Naive thymus-derived CD8-positive, alpha-beta T cell (primary cell): Measurements from ENCODE around the gene SNX24. TPM values are rescaled to one million over a fixed set of nuclear protein-coding genes. Genes with fewer than 3 reads are reported as not detected.
A peak's percentile ranks its signal among the peaks of the same experiment; 100 is the strongest.
"Not testable (repeated sequence)": the region's sequence is repeated elsewhere in the genome, so short reads cannot be mapped to it uniquely, and the experiment has no call there.

Experiments used
- ATAC-seq, 2 donors: fragments of 150-1000 bp; cut with Tn5 transposase in 1 of 2; sonication (Bioruptor Pico), chemical (Tn5 transposase) in 1 of 2; 1 replicate in 1 of 2; 2 replicates in 1 of 2; pipeline ENCODE4 v1.10.0; 2021; ENCODE audit warnings: mild to moderate bottlenecking in 2 of 2, moderate library complexity in 2 of 2
- POLR2A ChIA-PET: fragments of 350-600 bp; sonication (Branson Sonifier 250); formaldehyde crosslinking; loops from one replicate; lab custom pipeline; 2021; ENCODE audit warnings: antibody characterized with exemption; lab: Charles Lee
- DNase-seq, 10 donors: peaks; one replicate each; pipeline versions ENCODE4 v3.0.0 to v3.0.0-alpha.2; 2020 to 2022
- H3K27ac Mint-ChIP-seq, 10 donors: one replicate each; pipeline ENCODE4 v1.8.0; 2020 to 2022; ENCODE audit warnings: mild to moderate bottlenecking in 10 of 10, mixed read lengths in 10 of 10, moderate library complexity in 4 of 10, inconsistent platforms in 1 of 10
- H3K27me3 Mint-ChIP-seq, 5 donors: one replicate each; pipeline ENCODE4 v1.8.0; 2021 to 2022; ENCODE audit warnings: mixed read lengths in 5 of 5
- H3K36me3 Mint-ChIP-seq, 3 donors: one replicate each; pipeline ENCODE4 v1.8.0; 2020 to 2022; ENCODE audit warnings: mixed read lengths in 3 of 3, mild to moderate bottlenecking in 2 of 3, inconsistent platforms in 1 of 3
- H3K4me1 Mint-ChIP-seq, 4 donors: one replicate each; pipeline ENCODE4 v1.8.0; 2021 to 2022; ENCODE audit warnings: mixed read lengths in 4 of 4
- H3K4me3 Mint-ChIP-seq, 10 donors: one replicate each; pipeline ENCODE4 v1.8.0; 2020 to 2022; ENCODE audit warnings: mild to moderate bottlenecking in 10 of 10, mixed read lengths in 10 of 10, moderate library complexity in 6 of 10, inconsistent platforms in 1 of 10
- H3K9me3 Mint-ChIP-seq, 9 donors: one replicate each; pipeline ENCODE4 v1.8.0; 2020 to 2022; ENCODE audit warnings: mixed read lengths in 9 of 9, mild to moderate bottlenecking in 3 of 9, inconsistent platforms in 1 of 9, moderate library complexity in 1 of 9
- polyA plus RNA-seq, 3 donors: library from polyadenylated mRNA; unstranded; fragments of 300-500 nt; fragmentation: Illumina TruSeq; gene quantifications; one replicate each; pipeline ENCODE4 v1.2.3, GENCODE V29; 2021
- total RNA-seq, 8 experiments: library from RNA in 2 of 8; stranded (reverse) in 2 of 8; gene quantifications; one replicate each; pipeline ENCODE4 v1.2.3 and lab custom pipeline; 2021 to 2026

SNX24 gene
- total and polyA plus RNA-seq, 5 experiments from 2014 or later: 0.42 to 2.5 (median 1.5) TPM

DNA sequence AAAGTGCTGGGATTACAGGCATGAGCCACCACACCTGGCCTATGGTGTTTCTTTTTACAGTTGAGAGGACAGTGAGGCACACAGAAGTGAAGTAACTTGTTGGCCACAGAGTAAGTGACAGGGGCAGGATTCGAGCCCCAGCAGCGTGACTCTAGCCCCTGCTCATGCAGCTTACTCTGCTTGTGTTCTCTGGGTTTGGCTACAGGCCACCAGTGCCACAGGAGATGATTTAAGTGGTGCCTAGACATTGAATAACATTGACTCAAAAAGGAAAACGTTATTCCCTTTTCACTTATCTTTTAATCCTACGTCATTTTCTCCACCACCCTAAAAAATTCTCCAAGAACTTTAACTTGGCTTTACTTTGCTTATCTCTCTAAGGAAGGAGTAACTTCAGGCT, 61.4 kb downstream of the SNX24 start:
- POLR2A ChIA-PET: no interaction called here
- peaks cover 10 to 19% (median 16%) of the 10 kb centered on the region in 4 donors for H3K4me1 Mint-ChIP-seq
- DNase-seq (no peak), ATAC-seq (no peak)
- H3K27me3 Mint-ChIP-seq: peaks cover 0 to 2% (median 0%) of the 10 kb centered on the region in 5 donors
- no peak overlapping the region for H3K4me3 Mint-ChIP-seq
- no peaks in the 10 kb centered on the region for H3K36me3 Mint-ChIP-seq
- peaks cover 0 to 2% (median 0%) of the 10 kb centered on the region in 9 donors for H3K9me3 Mint-ChIP-seq
- H3K27ac Mint-ChIP-seq: no peak overlapping the region

- peaks cover 0 to 2% (median 0%) of the 10 kb centered on the region in 9 donors for H3K9me3 Mint-ChIP-seq
- ATAC-seq: no peak
- H3K36me3 Mint-ChIP-seq: no peaks in the 10 kb centered on the region
- H3K4me1 Mint-ChIP-seq: peaks cover 6 to 14% (median 11%) of the 10 kb centered on the region in 4 donors
- H3K27ac Mint-ChIP-seq: no peak overlapping the region
- POLR2A ChIA-PET: interaction anchor here (0.7 kb wide), 1 partner anchor 1224 kb away, joined by 4 read pairs; no protein-coding TSS in a partner anchor
- no peak overlapping the region for H3K4me3 Mint-ChIP-seq
- H3K27me3 Mint-ChIP-seq: peaks cover 0 to 2% (median 0%) of the 10 kb centered on the region in 5 donors
- DNase-seq: no peak
Observed at GRCh38 chr5:122907276-122907675, 61.9 kb downstream of the SNX24 start.

GRCh38 chr5:122908108-122908507, 62.7 kb downstream of the SNX24 start:
- DNase-seq (no peak), ATAC-seq (no peak)
- Mint-ChIP-seq H3K36me3 (peaks cover 0 to 4% (median 0%) of the 10 kb centered on the region in 3 donors), H3K27me3 (peaks cover 0 to 2% (median 0%) of the 10 kb centered on the region in 5 donors), H3K9me3 (peaks cover 0 to 6% (median 0%) of the 10 kb centered on the region in 9 donors), H3K4me3 (no peak overlapping the region), H3K27ac (no peak overlapping the region), H3K4me1 (peaks cover 2 to 5% (median 3%) of the 10 kb centered on the region in 4 donors)
- POLR2A ChIA-PET: no interaction called here

- no peak overlapping the region for H3K4me3 Mint-ChIP-seq
- H3K27me3 Mint-ChIP-seq: peaks cover 0 to 2% (median 0%) of the 10 kb centered on the region in 5 donors
- ATAC-seq (no peak), DNase-seq (no peak)
- peaks cover 0 to 4% (median 0%) of the 10 kb centered on the region in 3 donors for H3K36me3 Mint-ChIP-seq
- H3K4me1 Mint-ChIP-seq: no peaks in the 10 kb centered on the region
- H3K27ac Mint-ChIP-seq: no peak overlapping the region
- peaks cover 0 to 7% (median 0%) of the 10 kb centered on the region in 9 donors for H3K9me3 Mint-ChIP-seq
- POLR2A ChIA-PET: no interaction called here
Observed at GRCh38 chr5:122908662-122909061, 63.2 kb downstream of the SNX24 start.

- POLR2A ChIA-PET: no interaction called here
Observed at GRCh38 chr5:122909470-122910100, 64.2 kb downstream of the SNX24 start.

DNA sequence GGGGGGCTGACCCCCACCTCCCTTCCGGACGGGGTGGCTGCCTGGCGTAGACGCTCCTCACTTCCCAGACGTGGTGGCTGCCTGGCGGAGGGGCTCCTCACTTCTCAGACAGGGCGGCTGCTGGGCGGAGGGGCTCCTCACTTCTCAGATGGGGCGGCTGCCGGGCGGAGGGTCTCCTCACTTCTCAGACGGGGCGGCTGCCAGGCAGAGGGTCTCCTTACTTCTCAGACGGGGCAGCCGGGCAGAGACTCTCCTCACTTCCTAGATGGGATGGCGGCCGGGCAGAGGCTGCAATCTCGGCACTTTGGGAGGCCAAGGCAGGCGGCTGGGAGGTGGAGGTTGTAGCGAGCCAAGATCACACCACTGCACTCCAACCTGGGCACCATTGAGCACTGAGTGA, 68.0 kb downstream of the SNX24 start:
- ATAC-seq, H3K4me3 Mint-ChIP-seq, H3K27ac Mint-ChIP-seq, H3K36me3 Mint-ChIP-seq, DNase-seq, H3K4me1 Mint-ChIP-seq, POLR2A ChIA-PET: not testable (repeated sequence)
- Mint-ChIP-seq H3K27me3 (peaks cover 0 to 12% (median 2%) of the 10 kb centered on the region in 5 donors), H3K9me3 (peaks cover 0 to 20% (median 6%) of the 10 kb centered on the region in 9 donors)

More at GRCh38 chr5:122909470-122910100, 64.2 kb downstream of the SNX24 start:
- H3K27ac Mint-ChIP-seq: no peak overlapping the region
- H3K4me3 Mint-ChIP-seq: no peak overlapping the region
- peaks cover 0 to 2% (median 0%) of the 10 kb centered on the region in 5 donors for H3K27me3 Mint-ChIP-seq
- peaks cover 0 to 6% (median 0%) of the 10 kb centered on the region in 3 donors for H3K36me3 Mint-ChIP-seq
- ATAC-seq (no peak), DNase-seq (no peak)
- H3K4me1 Mint-ChIP-seq: no peaks in the 10 kb centered on the region
- peaks cover 0 to 11% (median 2%) of the 10 kb centered on the region in 9 donors for H3K9me3 Mint-ChIP-seq

- ATAC-seq: no peak
- POLR2A ChIA-PET: no interaction called here
Observed at GRCh38 chr5:122915717-122916461, 70.5 kb downstream of the SNX24 start.

GRCh38 chr5:122916490-122916889, 71.1 kb downstream of the SNX24 start:
- peaks cover 0 to 20% (median 6%) of the 10 kb centered on the region in 9 donors for H3K9me3 Mint-ChIP-seq
- H3K27ac Mint-ChIP-seq: no peak overlapping the region
- ATAC-seq (no peak), DNase-seq (no peak)
- H3K4me1 Mint-ChIP-seq: no peaks in the 10 kb centered on the region
- peaks cover 0 to 6% (median 4%) of the 10 kb centered on the region in 3 donors for H3K36me3 Mint-ChIP-seq
- peaks cover 0 to 12% (median 0%) of the 10 kb centered on the region in 5 donors for H3K27me3 Mint-ChIP-seq
- H3K4me3 Mint-ChIP-seq: no peak overlapping the region
- POLR2A ChIA-PET: no interaction called here

More at GRCh38 chr5:122915717-122916461, 70.5 kb downstream of the SNX24 start:
- no peak overlapping the region for H3K27ac Mint-ChIP-seq
- H3K27me3 Mint-ChIP-seq: peaks cover 0 to 12% (median 0%) of the 10 kb centered on the region in 5 donors
- H3K4me1 Mint-ChIP-seq: no peaks in the 10 kb centered on the region
- no peak for DNase-seq
- H3K36me3 Mint-ChIP-seq: peaks cover 0 to 6% (median 4%) of the 10 kb centered on the region in 3 donors
- H3K4me3 Mint-ChIP-seq: no peak overlapping the region
- peaks cover 0 to 20% (median 6%) of the 10 kb centered on the region in 9 donors for H3K9me3 Mint-ChIP-seq

DNA sequence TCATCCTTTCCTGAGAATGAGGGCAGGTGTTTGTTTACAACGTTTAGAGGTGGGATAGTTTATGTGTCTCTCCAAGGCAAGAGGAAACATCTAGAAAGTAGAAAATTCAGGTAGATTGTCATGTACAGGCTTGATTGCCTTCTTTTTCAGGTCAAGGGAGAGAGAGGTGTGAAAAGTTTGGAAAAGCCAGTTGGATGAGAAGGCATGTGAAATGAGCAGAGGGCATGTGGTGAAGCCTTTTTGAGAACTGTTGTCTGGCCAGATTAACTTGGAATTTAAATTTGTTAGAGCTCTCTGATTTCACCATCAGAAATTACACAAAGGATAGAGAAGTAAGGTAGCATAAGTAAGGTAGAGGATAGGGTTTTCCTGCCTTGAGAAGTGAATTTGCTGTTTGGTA, 74.6 kb downstream of the SNX24 start:
- Mint-ChIP-seq H3K4me3 (no peak overlapping the region), H3K27ac (peak overlapping the region in 1 of 10 donors; percentile 24), H3K9me3 (peaks cover 0 to 12% (median 3%) of the 10 kb centered on the region in 9 donors), H3K4me1 (no peaks in the 10 kb centered on the region), H3K36me3 (peaks cover 0 to 4% (median 0%) of the 10 kb centered on the region in 3 donors), H3K27me3 (peaks cover 0 to 10% (median 0%) of the 10 kb centered on the region in 5 donors)
- DNase-seq (no peak), ATAC-seq (no peak)
- POLR2A ChIA-PET: no interaction called here

GRCh38 chr5:122921826-122922225, 76.4 kb downstream of the SNX24 start:
- DNase-seq (no peak), ATAC-seq (no peak)
- H3K27ac Mint-ChIP-seq: no peak overlapping the region
- POLR2A ChIA-PET: no interaction called here
- H3K36me3 Mint-ChIP-seq: no peaks in the 10 kb centered on the region
- H3K4me3 Mint-ChIP-seq: no peak overlapping the region
- no peaks in the 10 kb centered on the region for H3K9me3 Mint-ChIP-seq
- no peaks in the 10 kb centered on the region for H3K4me1 Mint-ChIP-seq
- peaks cover 0 to 3% (median 0%) of the 10 kb centered on the region in 5 donors for H3K27me3 Mint-ChIP-seq

DNA sequence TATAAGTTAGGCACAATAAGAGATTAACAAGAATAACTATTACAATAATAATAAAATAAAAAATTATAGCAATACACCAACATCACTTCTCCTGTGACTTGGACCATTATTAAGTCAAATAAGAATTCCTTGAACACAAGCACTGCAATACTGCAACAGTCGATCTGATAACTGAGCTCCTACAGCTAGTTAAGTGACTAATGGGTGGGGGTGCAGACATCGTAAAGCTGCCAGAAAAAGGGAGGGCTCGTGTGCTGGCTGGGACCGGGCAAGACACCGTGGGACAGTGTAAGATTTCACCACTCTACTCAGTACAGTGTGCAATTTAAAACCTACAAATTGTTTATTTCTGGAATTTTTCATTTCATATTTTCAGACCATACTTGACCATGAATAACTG, 78.8 kb downstream of the SNX24 start:
- DNase-seq: no peak
- no peaks in the 10 kb centered on the region for H3K36me3 Mint-ChIP-seq
- no peak overlapping the region for H3K4me3 Mint-ChIP-seq
- H3K27me3 Mint-ChIP-seq: no peaks in the 10 kb centered on the region
- no peaks in the 10 kb centered on the region for H3K4me1 Mint-ChIP-seq
- no peaks in the 10 kb centered on the region for H3K9me3 Mint-ChIP-seq
- POLR2A ChIA-PET: no interaction called here
- ATAC-seq: no peak
- H3K27ac Mint-ChIP-seq: no peak overlapping the region

GRCh38 chr5:122924719-122925395, 79.4 kb downstream of the SNX24 start:
- no peaks in the 10 kb centered on the region for H3K27me3 Mint-ChIP-seq
- H3K4me3 Mint-ChIP-seq: no peak overlapping the region

More at GRCh38 chr5:122924719-122925395, 79.4 kb downstream of the SNX24 start:
- no peak for DNase-seq
- no peak overlapping the region for H3K27ac Mint-ChIP-seq
- H3K9me3 Mint-ChIP-seq: no peaks in the 10 kb centered on the region
- no peaks in the 10 kb centered on the region for H3K36me3 Mint-ChIP-seq
- POLR2A ChIA-PET: no interaction called here
- H3K4me1 Mint-ChIP-seq: no peaks in the 10 kb centered on the region
- ATAC-seq: no peak
